ENCODE results near the gene RRM2. TPM values are rescaled to one million over a fixed set of nuclear protein-coding genes. Genes with fewer than 3 reads are reported as not detected.

The RRM2 gene
- total RNA-seq, 1 donor from 2014 or later: 11.9 TPM

DNA sequence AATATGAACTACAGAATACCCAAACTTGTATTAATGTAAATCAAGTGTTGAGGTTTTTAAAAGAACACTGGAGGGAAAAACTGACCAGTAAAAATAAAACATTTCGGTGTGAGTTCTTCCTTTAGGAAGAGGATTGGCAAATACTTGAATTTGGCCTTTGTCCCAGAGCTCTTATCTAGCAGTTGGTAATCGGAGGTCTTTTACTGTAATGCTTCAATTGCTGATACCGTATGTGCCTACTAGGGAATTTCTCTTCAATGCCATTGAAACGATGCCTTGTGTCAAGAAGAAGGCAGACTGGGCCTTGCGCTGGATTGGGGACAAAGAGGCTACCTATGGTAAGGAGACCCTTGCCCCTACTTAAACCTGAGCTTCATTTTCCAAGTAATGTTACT, 4.1 kb downstream of the RRM2 start:
- Histone ChIP-seq H3K79me2 (ENCODE audit: insufficient read depth, low read length) (peaks cover 47% of the 10 kb centered on the region), H3K9ac (ENCODE audit: low read length) (no peak overlapping the region), H3K27ac (ENCODE audit: low read depth, low read length) (no peak overlapping the region), H3K4me3 (ENCODE audit: insufficient read depth, low read depth, low read length) (no peak overlapping the region), H3K36me3 (ENCODE audit: insufficient read depth, low read length) (peaks cover 21% of the 10 kb centered on the region), H3K27me3 (ENCODE audit: insufficient read depth, low read length) (no peaks in the 10 kb centered on the region), H3K4me2 (ENCODE audit: low read length) (peak overlapping the region; percentile 5), H3K4me1 (ENCODE audit: insufficient read depth, low read length) (peaks cover 18% of the 10 kb centered on the region), H4K20me1 (ENCODE audit: insufficient read depth, low read length) (peaks cover 6% of the 10 kb centered on the region), H2AFZ (ENCODE audit: low read depth, low read length) (no peak overlapping the region), H3K9me3 (ENCODE audit: insufficient read depth, low read depth, low read length) (no peaks in the 10 kb centered on the region)
- Mint-ChIP-seq H3K4me1 (ENCODE audit: low read depth, unreplicated experiment) (peaks cover 17% of the 10 kb centered on the region), H3K9me3 (ENCODE audit: unreplicated experiment) (no peaks in the 10 kb centered on the region), H3K27me3 (ENCODE audit: low read depth, unreplicated experiment) (peaks cover 2% of the 10 kb centered on the region), H3K27ac (ENCODE audit: unreplicated experiment) (no peak overlapping the region), H3K36me3 (ENCODE audit: low read depth, unreplicated experiment) (no peaks in the 10 kb centered on the region), H3K4me3 (ENCODE audit: unreplicated experiment) (no peak overlapping the region)
- peak; percentile 67 for DNase-seq (ENCODE audit: low read depth)
- TF ChIP-seq CTCF (IDR thresholded peaks at IDR 0.05; ENCODE audit: insufficient read depth, low read depth, low read length) (no peak), EZH2 (IDR thresholded peaks at IDR 0.05; ENCODE audit: insufficient read depth, low read length) (no peak)
- no peak for FAIRE-seq

- H4K20me1 ChIP-seq (ENCODE audit: insufficient read depth, low read length): peaks cover 6% of the 10 kb centered on the region
- no peak overlapping the region for H3K27ac ChIP-seq (ENCODE audit: low read depth, low read length)
- H3K36me3 ChIP-seq (ENCODE audit: insufficient read depth, low read length): peaks cover 21% of the 10 kb centered on the region
- no peak overlapping the region for H3K27ac Mint-ChIP-seq (ENCODE audit: unreplicated experiment)
- H3K36me3 Mint-ChIP-seq (ENCODE audit: low read depth, unreplicated experiment): no peaks in the 10 kb centered on the region
- no peak overlapping the region for H3K4me3 ChIP-seq (ENCODE audit: insufficient read depth, low read depth, low read length)
- H3K4me2 ChIP-seq (ENCODE audit: low read length): peak overlapping the region; percentile 1
- H3K4me3 Mint-ChIP-seq (ENCODE audit: unreplicated experiment): no peak overlapping the region
- FAIRE-seq: no peak
- H3K27me3 ChIP-seq (ENCODE audit: insufficient read depth, low read length): no peaks in the 10 kb centered on the region
- no peak overlapping the region for H3K9ac ChIP-seq (ENCODE audit: low read length)
- H3K27me3 Mint-ChIP-seq (ENCODE audit: low read depth, unreplicated experiment): no peaks in the 10 kb centered on the region
- H3K9me3 Mint-ChIP-seq (ENCODE audit: unreplicated experiment): no peaks in the 10 kb centered on the region
- H3K9me3 ChIP-seq (ENCODE audit: insufficient read depth, low read depth, low read length): no peaks in the 10 kb centered on the region
- no peak for DNase-seq (ENCODE audit: low read depth)
- TF ChIP-seq EZH2 (IDR thresholded peaks at IDR 0.05; ENCODE audit: insufficient read depth, low read length) (no peak), CTCF (IDR thresholded peaks at IDR 0.05; ENCODE audit: insufficient read depth, low read depth, low read length) (no peak)
- H3K4me1 Mint-ChIP-seq (ENCODE audit: low read depth, unreplicated experiment): peaks cover 14% of the 10 kb centered on the region
- H3K79me2 ChIP-seq (ENCODE audit: insufficient read depth, low read length): peaks cover 32% of the 10 kb centered on the region
- no peak overlapping the region for H2AFZ ChIP-seq (ENCODE audit: low read depth, low read length)
- H3K4me1 ChIP-seq (ENCODE audit: insufficient read depth, low read length): peaks cover 10% of the 10 kb centered on the region
These were observed 5.9 kb downstream of the RRM2 start for GRCh38 chr2:10128420-10128819.

- Histone ChIP-seq H3K4me2 (ENCODE audit: low read length) (no peak overlapping the region), H3K4me1 (ENCODE audit: insufficient read depth, low read length) (peaks cover 7% of the 10 kb centered on the region), H3K27me3 (ENCODE audit: insufficient read depth, low read length) (no peaks in the 10 kb centered on the region), H3K27ac (ENCODE audit: low read depth, low read length) (no peak overlapping the region), H4K20me1 (ENCODE audit: insufficient read depth, low read length) (peaks cover 6% of the 10 kb centered on the region), H3K4me3 (ENCODE audit: insufficient read depth, low read depth, low read length) (no peak overlapping the region), H3K9ac (ENCODE audit: low read length) (no peak overlapping the region), H2AFZ (ENCODE audit: low read depth, low read length) (no peak overlapping the region), H3K9me3 (ENCODE audit: insufficient read depth, low read depth, low read length) (no peaks in the 10 kb centered on the region), H3K36me3 (ENCODE audit: insufficient read depth, low read length) (peaks cover 21% of the 10 kb centered on the region), H3K79me2 (ENCODE audit: insufficient read depth, low read length) (peaks cover 28% of the 10 kb centered on the region)
- no peak overlapping the region for H3K4me3 Mint-ChIP-seq (ENCODE audit: unreplicated experiment)
- H3K36me3 Mint-ChIP-seq (ENCODE audit: low read depth, unreplicated experiment): no peaks in the 10 kb centered on the region
- H3K4me1 Mint-ChIP-seq (ENCODE audit: low read depth, unreplicated experiment): peaks cover 6% of the 10 kb centered on the region
- H3K27ac Mint-ChIP-seq (ENCODE audit: unreplicated experiment): no peak overlapping the region
- H3K27me3 Mint-ChIP-seq (ENCODE audit: low read depth, unreplicated experiment): no peaks in the 10 kb centered on the region
- H3K9me3 Mint-ChIP-seq (ENCODE audit: unreplicated experiment): no peaks in the 10 kb centered on the region
- DNase-seq (ENCODE audit: low read depth) (no peak), FAIRE-seq (no peak)
- no peak for TF ChIP-seq CTCF (IDR thresholded peaks at IDR 0.05; ENCODE audit: insufficient read depth, low read depth, low read length)
- TF ChIP-seq EZH2 (IDR thresholded peaks at IDR 0.05; ENCODE audit: insufficient read depth, low read length): no peak
These were observed 7.0 kb downstream of the RRM2 start for GRCh38 chr2:10129490-10129889.

All from astrocyte (in vitro differentiated cells and primary cell).